LNCAP (cell line): Measurements from ENCODE around the gene CHMP4A.

Experiments
- TF ChIP-seq, protein P1 (sequence below): fragments of 450-650 bp; IDR thresholded peaks from 2 replicates; pipeline ENCODE4 v1.5.1; 2017; ENCODE audit warnings: mild to moderate bottlenecking

The CHMP4A gene

DNA sequence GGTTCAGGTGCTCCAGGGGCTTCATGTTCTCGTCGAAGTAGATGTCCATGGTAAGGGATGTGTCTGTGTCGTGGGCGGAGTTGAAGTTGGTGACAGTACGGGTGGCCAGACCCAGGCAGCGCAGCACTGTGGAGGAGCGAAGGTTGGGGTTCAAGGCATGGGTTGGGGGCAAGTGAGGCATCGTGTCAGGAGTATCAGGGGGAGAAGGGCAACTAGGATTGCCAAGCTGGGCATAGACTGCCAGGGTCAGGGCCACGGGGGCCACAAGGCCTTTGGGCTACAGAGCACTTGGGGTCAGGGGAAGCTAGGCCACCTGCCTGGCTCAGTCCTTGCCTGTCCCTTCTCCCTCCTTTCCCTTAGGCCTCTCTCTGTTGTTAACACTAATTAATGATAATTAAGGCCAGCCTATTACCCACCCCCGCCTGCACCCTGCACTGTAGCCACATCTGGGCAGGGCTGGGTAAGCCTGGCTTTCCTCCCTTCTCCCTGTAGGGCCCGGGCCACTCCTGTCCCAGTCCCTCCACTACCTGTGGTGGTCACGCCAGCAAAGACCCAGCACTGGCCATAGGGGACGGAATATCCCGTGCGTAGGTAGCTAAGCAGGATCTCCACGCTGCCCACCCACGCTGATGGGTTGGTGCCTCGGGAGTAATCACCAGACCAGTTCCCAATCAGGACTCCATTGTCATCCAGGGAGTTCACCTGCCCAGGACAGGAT is 45.4 kb upstream of the CHMP4A start:
- TF ChIP-seq, protein P1, sequence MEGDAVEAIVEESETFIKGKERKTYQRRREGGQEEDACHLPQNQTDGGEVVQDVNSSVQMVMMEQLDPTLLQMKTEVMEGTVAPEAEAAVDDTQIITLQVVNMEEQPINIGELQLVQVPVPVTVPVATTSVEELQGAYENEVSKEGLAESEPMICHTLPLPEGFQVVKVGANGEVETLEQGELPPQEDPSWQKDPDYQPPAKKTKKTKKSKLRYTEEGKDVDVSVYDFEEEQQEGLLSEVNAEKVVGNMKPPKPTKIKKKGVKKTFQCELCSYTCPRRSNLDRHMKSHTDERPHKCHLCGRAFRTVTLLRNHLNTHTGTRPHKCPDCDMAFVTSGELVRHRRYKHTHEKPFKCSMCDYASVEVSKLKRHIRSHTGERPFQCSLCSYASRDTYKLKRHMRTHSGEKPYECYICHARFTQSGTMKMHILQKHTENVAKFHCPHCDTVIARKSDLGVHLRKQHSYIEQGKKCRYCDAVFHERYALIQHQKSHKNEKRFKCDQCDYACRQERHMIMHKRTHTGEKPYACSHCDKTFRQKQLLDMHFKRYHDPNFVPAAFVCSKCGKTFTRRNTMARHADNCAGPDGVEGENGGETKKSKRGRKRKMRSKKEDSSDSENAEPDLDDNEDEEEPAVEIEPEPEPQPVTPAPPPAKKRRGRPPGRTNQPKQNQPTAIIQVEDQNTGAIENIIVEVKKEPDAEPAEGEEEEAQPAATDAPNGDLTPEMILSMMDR, result no peak

GRCh38 chr14:24258119-24258518 is 44.8 kb upstream of the CHMP4A start:
- TF ChIP-seq, protein P1, result no peak

GRCh38 chr14:24256960-24257359 is 43.7 kb upstream of the CHMP4A start:
- TF ChIP-seq, protein P1, result no peak

DNA sequence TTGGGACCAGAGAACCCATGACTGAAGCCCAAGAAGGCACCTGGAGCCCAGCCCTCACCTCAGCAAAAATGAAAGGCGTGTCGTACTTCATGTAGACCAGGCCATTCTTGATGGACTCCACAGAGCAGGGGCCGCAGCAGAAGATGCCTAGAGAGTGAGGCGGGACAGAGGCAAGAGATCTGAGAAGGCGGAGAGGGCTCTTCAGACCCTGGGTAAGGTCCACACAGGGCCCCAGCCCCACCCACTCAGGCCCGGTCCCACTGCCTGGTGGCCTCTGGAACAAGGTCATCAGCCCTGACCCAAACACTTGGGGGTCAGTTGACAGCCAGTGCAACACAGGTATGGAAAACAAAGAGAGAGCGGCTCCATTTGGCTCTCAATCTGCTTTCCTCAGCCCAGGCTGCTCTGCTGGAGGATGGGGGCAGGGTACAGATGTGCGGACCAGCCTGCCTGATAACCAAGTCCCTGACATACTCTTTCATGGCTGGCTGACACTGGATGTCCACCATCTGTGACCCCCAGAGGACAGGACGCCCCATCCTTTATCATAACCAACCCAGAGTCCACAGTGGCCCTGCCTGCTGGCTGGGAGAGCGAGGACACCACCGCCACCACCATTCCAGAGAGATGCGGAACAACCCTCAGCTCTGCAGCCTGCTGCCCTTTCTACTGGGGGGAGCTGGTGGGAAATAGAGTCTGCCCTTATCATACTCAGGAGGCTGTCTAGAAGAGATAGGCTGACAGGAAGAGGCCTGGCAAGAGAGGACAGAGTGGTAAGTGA is 42.8 kb upstream of the CHMP4A start:
- TF ChIP-seq, protein P1, result no peak

GRCh38 chr14:24255438-24255837 is 42.1 kb upstream of the CHMP4A start:
- TF ChIP-seq, protein P1, result no peak

DNA sequence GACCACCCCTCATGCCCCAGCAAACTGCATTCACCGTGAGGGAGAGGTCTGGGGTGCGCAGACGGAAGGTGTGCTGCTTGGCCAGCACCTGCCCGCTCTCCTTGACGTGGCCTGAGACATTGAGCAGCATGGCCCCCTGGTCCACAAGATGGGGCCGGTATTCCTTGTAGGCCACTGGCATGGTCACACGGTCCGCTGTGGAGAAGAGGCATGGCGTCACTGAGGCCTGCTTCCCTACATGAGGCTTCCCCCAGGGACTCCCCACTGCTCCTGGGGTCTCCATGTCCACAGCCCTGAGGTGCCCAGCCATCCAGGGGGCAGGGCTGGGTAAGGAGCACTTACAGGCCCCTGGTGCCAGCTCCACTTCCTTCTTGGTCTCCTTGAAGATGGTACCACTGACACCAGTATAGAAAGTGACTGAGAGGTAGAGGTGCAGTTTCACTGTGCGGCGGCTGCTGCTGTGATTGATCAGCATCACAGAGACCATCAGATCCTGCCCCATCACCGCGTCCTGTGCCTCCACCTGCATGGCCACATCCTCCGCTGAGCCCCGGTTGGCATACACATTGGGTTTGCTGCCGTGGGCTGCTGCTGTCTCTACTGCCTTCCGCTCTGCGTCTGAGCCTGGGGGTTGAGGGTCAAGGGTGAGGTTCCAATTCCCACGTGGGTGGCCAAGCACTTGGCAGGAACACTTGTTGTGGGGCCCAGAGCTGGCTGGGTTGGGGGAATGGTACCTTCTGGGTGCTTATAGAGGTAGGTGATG is 41.5 kb upstream of the CHMP4A start:
- TF ChIP-seq, protein P1, result no peak

GRCh38 chr14:24253936-24254335 is 40.6 kb upstream of the CHMP4A start:
- TF ChIP-seq, protein P1, result no peak
